Endodermal cell (in vitro differentiated cells): ENCODE measurements around the gene ROMO1. TPM values are rescaled to one million over a fixed set of nuclear protein-coding genes. Genes with fewer than 3 reads are reported as not detected.
"Not testable (repeated sequence)": the region's sequence is repeated elsewhere in the genome, so short reads cannot be mapped to it uniquely, and the experiment has no call there.

ENCODE experiments used
- DNase-seq: peaks from one replicate; pipeline ENCODE4 v3.0.0-alpha.2; 2017
- H3K27ac ChIP-seq: 2 replicates; pipeline ENCODE4 v1.5.1; 2013; ENCODE audit warnings: mild to moderate bottlenecking, low read depth, low read length, moderate library complexity
- H3K27me3 ChIP-seq: 2 replicates; pipeline ENCODE4 v1.6.1; 2013; ENCODE audit warnings: mild to moderate bottlenecking, low read length, moderate library complexity; ENCODE audit not compliant: insufficient read depth, control insufficient read depth, poor library complexity, severe bottlenecking
- H3K36me3 ChIP-seq: 2 replicates; pipeline ENCODE4 v1.7.0; 2013; ENCODE audit warnings: mild to moderate bottlenecking, low read length, moderate library complexity; ENCODE audit not compliant: control insufficient read depth, insufficient read depth
- H3K4me1 ChIP-seq: one replicate; pipeline ENCODE4 v1.7.0; 2013; ENCODE audit warnings: low read length; ENCODE audit not compliant: control insufficient read depth, insufficient read depth
- H3K4me3 ChIP-seq: 2 replicates; pipeline ENCODE4 v1.5.1; 2013; ENCODE audit warnings: mild to moderate bottlenecking, low read length, moderate library complexity
- H3K9ac ChIP-seq: 2 replicates; pipeline ENCODE4 v1.6.1; 2013; ENCODE audit warnings: mild to moderate bottlenecking, low read length, moderate library complexity; ENCODE audit not compliant: poor library complexity, severe bottlenecking; ENCODE audit errors: extremely low read depth
- H3K9me3 ChIP-seq: 2 replicates; pipeline ENCODE4 v1.6.1; 2013; ENCODE audit warnings: mild to moderate bottlenecking, low read length, moderate library complexity; ENCODE audit not compliant: control insufficient read depth
- H3K27ac Mint-ChIP-seq: 2 replicates; pipeline ENCODE4 v1.8.0; 2020; ENCODE audit warnings: mixed read lengths
- H3K27me3 Mint-ChIP-seq: 2 replicates; pipeline ENCODE4 v1.8.0; 2021; ENCODE audit warnings: mild to moderate bottlenecking, mixed read lengths; ENCODE audit not compliant: insufficient read depth
- H3K36me3 Mint-ChIP-seq: 2 replicates; pipeline ENCODE4 v1.8.0; 2020; ENCODE audit warnings: low read depth, mixed read lengths
- H3K4me1 Mint-ChIP-seq: 2 replicates; pipeline ENCODE4 v1.8.0; 2020; ENCODE audit warnings: mixed read lengths
- H3K4me3 Mint-ChIP-seq: 2 replicates; pipeline ENCODE4 v1.8.0; 2020; ENCODE audit warnings: mild to moderate bottlenecking, moderate library complexity, mixed read lengths
- H3K9me3 Mint-ChIP-seq: 2 replicates; pipeline ENCODE4 v1.8.0; 2020; ENCODE audit warnings: mild to moderate bottlenecking, mixed read lengths
- CTCF ChIP-seq: fragments of 200-600 bp; sonication (generic); conservative IDR thresholded peaks from 2 replicates; pipeline ENCODE4 v1.5.0; 2021; ENCODE audit warnings: antibody characterized with exemption, mild to moderate bottlenecking
- WGBS, 2 experiments: methylation state at CpG; one replicate each; pipeline versions ENCODE4 v1.1.5 to v1.1.7; 2013; ENCODE audit warnings: missing lambda C conversion rate in 2 of 2, mixed read lengths in 1 of 2; ENCODE audit not compliant: insufficient coverage in 1 of 2, insufficient read length in 1 of 2; 5-methylcytosine and 5-hydroxymethylcytosine counted together
- total RNA-seq, 2 donors: library from RNA; stranded (reverse); fragmentation: NEBNext Ultra II Directional in 1 of 2; extraction: Animal tissue kit (Norgen Biotek cat#: 25700) in 1 of 2; gene quantifications; 2 replicates in 1 of 2; 3 replicates in 1 of 2; pipeline ENCODE4 v1.2.1, GENCODE V29; 2021

ROMO1 gene
- total RNA-seq, 2 donors from 2014 or later: 194 to 243 TPM

GRCh38 chr20:35742741-35743523 is 43.7 kb downstream of the ROMO1 start:
- WGBS, 2 experiments: 0 to 6% methylated on average over 6 to 8 of the region's 8 CpGs
- TF ChIP-seq CTCF: no peak
- peak overlapping the region; percentile 95 for H3K9ac ChIP-seq
- H3K9me3 Mint-ChIP-seq: no peaks in the 10 kb centered on the region
- H3K27me3 ChIP-seq: no peaks in the 10 kb centered on the region
- peak; percentile 30 for DNase-seq
- no peaks in the 10 kb centered on the region for H3K27me3 Mint-ChIP-seq
- peak overlapping the region; percentile 87 for H3K27ac ChIP-seq
- H3K27ac Mint-ChIP-seq: peak overlapping the region; percentile 100
- peaks cover 33% of the 10 kb centered on the region for H3K36me3 Mint-ChIP-seq
- H3K4me1 Mint-ChIP-seq: peaks cover 18% of the 10 kb centered on the region
- peaks cover 28% of the 10 kb centered on the region for H3K36me3 ChIP-seq
- H3K4me1 ChIP-seq: no peaks in the 10 kb centered on the region
- peak overlapping the region; percentile 100 for H3K4me3 Mint-ChIP-seq
- no peaks in the 10 kb centered on the region for H3K9me3 ChIP-seq
- peak overlapping the region; percentile 92 for H3K4me3 ChIP-seq

DNA sequence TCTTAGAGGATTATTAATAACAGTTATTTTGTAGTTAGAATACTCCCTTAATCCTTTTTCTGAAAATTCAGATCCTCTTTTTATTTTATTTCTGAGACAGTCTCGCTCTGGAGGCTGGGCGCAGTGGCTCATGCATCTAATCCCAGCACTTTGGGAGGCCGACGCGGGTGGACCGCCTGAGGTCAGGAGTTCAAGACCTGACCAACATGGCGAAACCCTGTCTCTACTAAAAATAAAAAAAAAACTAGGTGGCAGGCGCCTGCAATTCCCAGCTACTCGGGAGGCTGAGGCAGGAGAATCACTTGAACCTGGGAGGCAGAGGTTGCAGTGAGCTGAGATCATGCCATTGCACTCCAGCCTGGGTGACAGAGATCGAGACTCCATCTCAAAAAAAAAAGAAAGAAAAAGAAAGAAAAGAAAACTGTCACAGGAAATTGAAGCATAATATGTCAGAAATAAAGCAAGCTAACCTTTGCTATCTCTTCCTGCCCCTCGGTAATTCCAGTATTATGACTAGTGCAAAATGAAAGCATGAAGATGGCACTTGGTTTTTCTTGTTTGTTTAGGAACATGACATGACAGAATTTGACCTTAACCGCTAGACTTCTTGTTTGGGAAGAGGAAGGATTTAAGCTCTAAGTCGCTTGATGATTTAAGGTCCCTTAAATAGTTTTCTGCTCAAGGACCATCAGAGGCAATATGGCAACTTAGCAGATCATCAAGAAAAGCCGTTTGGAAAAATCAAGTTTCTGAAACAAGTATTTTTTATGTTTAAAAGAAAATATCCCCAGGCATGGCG is 44.7 kb downstream of the ROMO1 start:
- TF ChIP-seq CTCF: no peak
- H3K9me3 ChIP-seq: no peaks in the 10 kb centered on the region
- peak overlapping the region; percentile 100 for H3K27ac Mint-ChIP-seq
- H3K27ac ChIP-seq: no peak overlapping the region
- H3K4me3 ChIP-seq: peak overlapping the region; percentile 92
- WGBS, 2 experiments: 92 to 97% methylated on average over 13 to 15 of the region's 15 CpGs
- peak; percentile 39 for DNase-seq
- H3K27me3 Mint-ChIP-seq: no peaks in the 10 kb centered on the region
- peaks cover 23% of the 10 kb centered on the region for H3K36me3 Mint-ChIP-seq
- H3K27me3 ChIP-seq: no peaks in the 10 kb centered on the region
- H3K9ac ChIP-seq: peak overlapping the region; percentile 95
- peaks cover 19% of the 10 kb centered on the region for H3K36me3 ChIP-seq
- no peaks in the 10 kb centered on the region for H3K4me1 ChIP-seq
- peak overlapping the region; percentile 100 for H3K4me3 Mint-ChIP-seq
- H3K9me3 Mint-ChIP-seq: no peaks in the 10 kb centered on the region
- peaks cover 13% of the 10 kb centered on the region for H3K4me1 Mint-ChIP-seq

DNA sequence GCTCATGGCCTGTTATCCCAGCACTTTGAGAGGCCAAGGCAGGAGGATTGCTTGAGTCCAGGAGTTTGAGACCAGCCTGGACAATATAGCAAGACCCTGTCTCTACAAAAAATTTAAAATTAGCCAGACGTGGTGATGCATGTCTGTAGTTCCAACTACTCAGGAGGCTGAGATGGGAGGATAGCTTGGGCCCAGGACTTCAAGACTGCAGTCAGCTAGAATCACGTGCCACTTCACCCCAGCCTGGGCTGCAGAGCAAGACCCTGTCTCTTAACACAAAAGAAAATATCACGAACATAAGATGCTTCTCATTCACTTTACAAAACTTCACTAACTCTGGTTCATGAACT is 45.3 kb downstream of the ROMO1 start:
- H3K4me3 Mint-ChIP-seq: not testable (repeated sequence)
- WGBS, 2 experiments: 91 to 100% methylated on average over 2 to 3 of the region's 3 CpGs

More for the DNA sequence above, 45.3 kb downstream of the ROMO1 start:
- DNase-seq: peak; percentile 26
- peaks cover 14% of the 10 kb centered on the region for H3K36me3 ChIP-seq
- not testable (repeated sequence) for H3K27ac Mint-ChIP-seq, H3K9me3 ChIP-seq, H3K4me1 ChIP-seq, H3K4me3 ChIP-seq, H3K27me3 ChIP-seq, H3K27me3 Mint-ChIP-seq, H3K27ac ChIP-seq, H3K9ac ChIP-seq, H3K9me3 Mint-ChIP-seq
- Mint-ChIP-seq H3K36me3 (peaks cover 19% of the 10 kb centered on the region), H3K4me1 (peaks cover 10% of the 10 kb centered on the region)

Other genes starting within 250 kb of the ROMO1 start
- gene CEP250, start 243.8 kb upstream of the ROMO1 start, total RNA-seq: 10 to 100 TPM; 29.8 to 46.5 TPM
- not detected for gene C20orf173, start 169.8 kb upstream of the ROMO1 start, total RNA-seq
- gene ERGIC3, start 157.3 kb upstream of the ROMO1 start, total RNA-seq: 100 to 1,000 TPM; 217 to 230 TPM
- gene SPAG4, start 83.6 kb upstream of the ROMO1 start, total RNA-seq: 1 to 10 TPM; 1.7 to 3.5 TPM
- 100 to 1,000 TPM; 238 to 441 TPM for gene CPNE1, start 34.5 kb upstream of the ROMO1 start, total RNA-seq
- 100 to 1,000 TPM; 106 to 158 TPM for gene RBM12, start 34.5 kb upstream of the ROMO1 start, total RNA-seq
- 10 to 100 TPM; 17.0 to 30.9 TPM for gene NFS1, start 53 bp upstream of the ROMO1 start, total RNA-seq
- 100 to 1,000 TPM; 276 to 332 TPM for gene RBM39, start 42.9 kb downstream of the ROMO1 start, total RNA-seq
- 10 to 100 TPM; 68.1 to 78.8 TPM for gene PHF20, start 72.6 kb downstream of the ROMO1 start, total RNA-seq